ENCODE data around the gene CNTF.

DNA sequence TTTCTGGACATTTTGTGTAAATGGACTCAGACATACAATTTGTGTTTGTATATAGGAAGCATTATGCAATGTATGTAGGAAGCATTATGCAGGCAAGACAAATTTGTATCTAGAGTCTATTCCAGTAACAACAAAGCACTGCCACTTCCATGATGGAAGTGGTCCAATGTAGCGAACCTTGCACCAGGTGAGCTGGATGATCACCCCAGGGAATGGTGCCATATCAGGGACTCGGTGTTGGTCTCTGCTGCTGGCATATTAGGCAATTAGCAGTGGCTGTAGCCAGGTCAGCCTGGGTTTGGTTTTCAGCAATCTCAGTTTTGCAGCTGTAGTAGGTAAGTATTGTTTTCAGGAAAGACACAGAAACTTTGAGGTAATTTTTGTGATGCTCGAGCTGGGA, 30.8 kb upstream of the CNTF start:
- TF ChIP-seq POLR2A (IDR thresholded peaks at IDR 0.05; ENCODE audit: low read length) (no peak), GATA1 (IDR thresholded peaks at IDR 0.05; ENCODE audit: low read depth, low read length) (no peak)
